8988T (cell line): ENCODE results near the gene FUCA1.
"Not testable (repeated sequence)": the region's sequence is repeated elsewhere in the genome, so short reads cannot be mapped to it uniquely, and the experiment has no call there.

ENCODE experiments used
- DNase-seq: peaks from one replicate; pipeline ENCODE4 v3.0.0; 2011

Gene FUCA1

DNA sequence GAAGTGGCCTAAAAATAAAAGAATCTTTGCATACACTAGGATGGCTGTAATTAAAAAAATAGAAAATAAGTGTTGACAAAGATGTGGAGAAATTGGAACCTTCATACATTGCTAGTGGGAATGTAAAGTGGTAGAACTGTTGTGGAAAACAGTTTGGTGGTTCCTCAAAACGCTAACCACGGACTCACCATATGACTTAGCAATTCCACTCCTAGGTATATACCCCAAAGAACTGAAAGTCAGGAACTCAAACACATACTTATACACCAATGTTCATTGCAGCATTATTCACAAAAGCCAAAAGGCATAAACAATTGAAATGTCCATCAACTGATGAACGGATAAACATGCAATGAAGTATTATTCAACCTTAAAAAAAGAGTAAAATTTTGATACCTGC, 32.1 kb downstream of the FUCA1 start:
- DNase-seq: no peak

- not testable (repeated sequence) for DNase-seq
Measured at GRCh38 chr1:23834156-23834555, 33.9 kb downstream of the FUCA1 start.

DNA sequence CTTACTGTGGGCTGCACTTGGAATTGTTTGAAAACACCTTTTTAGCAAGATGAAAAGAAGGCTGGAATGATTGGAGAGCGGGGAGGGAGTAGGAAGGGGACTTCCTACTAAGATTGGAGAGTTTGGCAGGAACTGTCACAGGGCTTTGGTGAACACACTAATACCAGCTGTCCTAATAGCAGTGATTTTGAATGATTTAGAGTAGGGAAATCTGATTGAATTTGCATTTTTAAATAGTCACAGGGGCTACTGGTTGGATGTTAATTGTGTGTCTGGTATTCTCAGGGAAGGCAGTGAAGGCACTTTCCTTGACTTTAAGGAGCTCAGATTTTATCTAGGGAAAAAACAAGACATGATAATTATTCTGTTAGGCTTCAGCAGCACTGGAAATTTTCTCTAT, 40.4 kb downstream of the FUCA1 start:
- DNase-seq: no peak

GRCh38 chr1:23826590-23826989, 41.5 kb downstream of the FUCA1 start:
- not testable (repeated sequence) for DNase-seq

DNA sequence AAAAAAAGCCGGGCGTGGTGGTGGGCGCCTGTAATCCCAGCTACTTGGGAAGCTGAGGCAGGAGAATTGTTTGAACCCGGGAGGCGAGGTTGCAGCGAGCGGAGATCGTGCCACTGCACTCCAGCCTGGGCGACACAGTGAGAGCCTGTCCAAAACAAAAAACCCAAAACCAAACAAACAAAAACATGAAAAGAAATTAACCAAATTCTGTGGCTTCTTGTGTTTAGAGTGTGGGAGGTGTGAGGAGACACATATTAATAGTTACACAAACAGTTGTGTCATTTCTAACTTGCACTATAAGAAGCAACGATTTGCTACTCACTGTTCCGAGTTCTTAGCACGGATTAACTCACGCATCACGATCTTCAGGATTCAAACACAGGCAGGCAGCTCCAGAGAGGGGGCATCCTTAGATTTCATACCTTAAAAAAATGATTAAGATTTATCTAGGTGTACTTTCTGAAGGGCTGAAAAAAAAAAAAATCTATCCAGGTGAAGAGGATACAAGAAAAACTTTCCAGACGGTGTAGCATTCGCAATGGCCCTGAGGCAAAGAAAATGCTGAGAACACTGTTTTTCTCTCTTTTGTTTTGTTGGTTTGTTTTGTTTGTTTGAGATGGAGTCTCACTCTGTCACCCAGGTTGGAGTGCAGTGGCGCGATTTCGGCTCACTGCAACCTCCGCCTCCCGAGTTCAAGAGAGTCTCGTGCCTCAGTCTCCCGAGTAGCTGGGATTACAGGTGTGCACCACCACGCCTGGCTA, 42.1 kb downstream of the FUCA1 start:
- DNase-seq: no peak

DNA sequence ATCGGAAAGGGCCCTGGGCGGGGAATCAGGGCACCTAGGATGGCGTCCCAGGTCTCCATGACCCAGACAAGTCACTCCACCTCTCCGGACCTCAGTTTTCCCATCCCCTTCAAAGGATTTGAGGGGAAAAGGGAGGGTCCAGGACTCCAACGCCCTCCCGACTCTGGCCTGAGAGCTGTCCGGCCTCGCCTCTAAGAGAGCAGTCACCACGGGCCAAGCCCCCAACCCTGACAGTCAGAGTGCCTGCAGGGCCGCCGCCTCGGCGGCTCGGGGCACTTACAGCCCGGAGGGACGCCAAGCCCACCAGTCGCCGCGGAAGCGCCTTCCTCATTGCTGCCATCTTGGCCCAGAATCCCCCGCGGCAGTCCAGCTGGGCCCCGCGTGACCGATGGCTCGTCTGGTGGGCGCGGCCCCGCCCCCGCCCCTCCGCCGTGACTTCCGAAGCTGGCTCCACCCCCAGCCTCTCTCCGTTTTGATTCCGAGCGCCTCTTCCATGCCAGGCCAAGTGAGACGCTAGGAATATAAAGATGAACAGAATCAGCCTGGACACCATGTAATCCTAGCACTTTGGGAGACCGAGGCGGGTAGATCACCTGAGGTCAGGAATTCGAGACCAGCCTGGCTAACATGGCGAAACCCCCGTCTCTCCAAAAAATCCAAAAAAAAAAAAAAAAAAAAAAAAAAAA, 42.9 kb downstream of the FUCA1 start, which contains the start of gene HMGCL:
HMGCL (minus strand) TSS at position 354 of the 686 bp plus-strand sequence; CDS start at position 340, 14 bp downstream.
- DNase-seq: peak; percentile 74

- no peak for DNase-seq
Measured at GRCh38 chr1:23824711-23825075, 43.4 kb downstream of the FUCA1 start.

DNA sequence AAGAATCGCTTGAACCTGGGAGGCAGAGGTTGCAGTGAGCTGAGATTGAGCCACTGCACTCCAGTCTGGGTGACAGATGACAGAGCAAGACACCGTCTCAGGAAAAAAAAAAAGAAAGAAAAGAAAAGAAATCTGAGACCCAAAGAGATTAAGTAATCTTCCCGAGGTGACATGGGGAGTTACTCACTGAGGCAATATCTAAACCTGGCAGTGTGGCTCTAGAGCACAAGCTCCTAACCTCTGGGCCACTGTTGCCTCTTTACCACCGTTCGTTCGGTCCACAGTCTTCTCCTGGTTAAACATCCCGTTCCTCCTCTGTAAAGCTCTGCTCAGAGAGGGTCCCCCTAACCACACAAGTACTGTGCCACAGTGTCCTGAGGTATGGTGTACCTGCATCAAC, 44.3 kb downstream of the FUCA1 start:
- DNase-seq: no peak

DNA sequence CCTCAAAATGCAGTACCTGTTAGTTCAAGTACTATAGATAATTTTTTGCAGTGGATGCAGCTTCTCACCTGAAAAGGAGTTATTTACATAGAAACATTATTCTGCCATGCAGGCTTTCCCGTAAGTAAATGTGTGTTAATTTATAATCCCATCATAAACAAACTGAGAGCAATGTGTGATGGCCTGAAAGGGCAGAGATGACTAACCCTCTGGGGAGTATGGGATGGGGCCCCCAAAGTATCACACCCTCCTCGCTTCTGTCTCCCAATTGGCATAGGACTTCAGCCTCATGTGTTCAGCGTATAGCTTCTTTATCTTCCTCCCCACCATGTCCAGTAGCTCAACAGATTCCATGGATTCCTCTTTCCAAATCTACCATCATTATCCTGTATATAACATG, 50.5 kb downstream of the FUCA1 start:
- no peak for DNase-seq

GRCh38 chr1:23816906-23817305, 51.2 kb downstream of the FUCA1 start:
- DNase-seq: no peak

DNA sequence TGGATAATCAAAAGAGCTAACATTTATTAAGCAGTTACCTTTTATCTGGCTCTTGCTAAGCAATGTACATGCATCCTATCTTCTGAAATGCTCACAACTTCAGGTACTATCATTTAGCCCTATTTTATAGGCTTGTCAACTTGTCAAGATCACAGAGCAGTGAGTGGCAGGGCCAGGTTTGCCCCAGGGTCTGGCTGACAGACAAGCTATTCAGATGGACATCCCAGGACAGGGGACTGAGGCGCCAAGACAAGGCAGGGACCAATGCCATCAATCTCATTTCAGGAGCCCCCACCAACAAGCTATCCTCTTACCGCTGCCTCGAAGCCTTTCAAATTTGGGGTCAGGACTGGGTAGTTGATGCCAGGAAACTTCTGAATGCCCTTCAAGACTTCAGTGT, 51.7 kb downstream of the FUCA1 start:
- DNase-seq: no peak

DNA sequence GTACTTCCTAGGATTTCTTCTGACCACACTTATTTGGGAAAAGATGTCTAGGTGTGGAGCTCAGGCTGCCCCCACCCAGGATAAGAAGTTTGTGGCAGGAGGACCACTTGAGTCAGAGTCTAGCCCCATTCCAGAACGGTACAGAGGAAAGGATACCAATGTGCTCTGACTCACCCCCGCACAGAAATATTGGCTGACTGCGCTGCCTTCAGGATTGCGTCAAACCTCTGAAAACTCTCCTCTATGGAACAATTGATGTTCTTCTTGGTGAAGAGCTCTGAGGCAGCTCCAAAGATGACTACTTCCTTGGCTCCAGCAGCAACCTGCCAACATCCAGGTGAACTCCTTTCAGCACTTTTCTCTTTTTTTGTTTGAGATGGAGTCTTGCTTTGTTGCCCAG, 54.1 kb downstream of the FUCA1 start:
- no peak for DNase-seq

DNA sequence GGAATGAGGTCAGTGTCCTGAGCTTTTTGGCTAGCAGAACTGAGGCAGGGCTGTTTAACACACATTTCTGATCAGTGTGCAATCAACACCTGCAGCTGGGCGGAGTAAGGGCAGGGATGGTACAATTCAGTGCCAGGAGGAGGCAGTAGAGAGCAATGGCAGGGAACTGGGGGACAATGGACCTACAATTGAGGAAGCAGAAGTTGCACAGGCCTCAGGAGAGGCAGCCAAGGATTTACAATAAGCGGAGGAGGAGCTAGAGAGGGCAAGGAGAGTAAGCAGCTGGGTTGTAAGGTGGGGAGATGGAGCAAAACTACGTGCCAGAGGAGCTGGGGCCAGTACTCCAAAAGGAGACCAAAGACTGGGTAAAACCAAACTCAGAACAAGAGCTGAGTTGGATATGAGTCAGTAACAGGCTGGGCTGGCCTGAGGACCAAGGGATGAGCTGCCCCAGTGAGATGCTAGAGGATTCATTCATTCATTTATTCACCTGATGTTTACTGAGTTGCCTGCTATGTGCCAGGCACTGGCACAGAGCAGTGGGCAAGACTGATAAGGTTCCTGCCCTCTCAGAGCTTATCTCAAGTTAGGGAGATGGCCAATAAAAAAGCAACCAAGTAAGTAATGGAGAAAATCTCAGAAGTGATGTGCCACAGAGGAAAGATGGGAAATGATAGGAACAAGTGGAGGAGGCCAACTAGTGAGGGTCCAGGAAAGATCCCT, 57.1 kb downstream of the FUCA1 start:
- DNase-seq: no peak

DNA sequence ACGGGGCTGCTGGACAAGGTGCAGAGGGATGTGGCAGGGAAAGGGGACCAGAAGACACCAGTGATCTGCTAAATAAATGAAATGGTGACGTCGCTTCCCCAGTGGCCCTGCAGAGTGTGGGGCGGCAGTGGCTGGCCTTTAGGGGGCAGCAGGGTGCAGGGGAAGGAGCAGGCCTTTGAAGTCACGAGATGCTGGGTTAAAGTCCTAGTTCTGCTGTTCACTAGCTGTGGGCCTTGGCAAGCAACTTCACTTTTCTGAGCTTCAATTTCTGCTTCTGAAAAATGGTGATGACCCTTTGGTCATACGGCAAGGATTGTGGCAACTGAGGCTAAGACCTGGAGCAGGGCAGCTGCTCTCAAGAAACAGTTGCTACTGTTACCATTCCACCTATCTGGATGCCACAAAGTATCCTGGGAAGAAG, 58.3 kb downstream of the FUCA1 start:
- DNase-seq: no peak

- DNase-seq: no peak
Measured at GRCh38 chr1:23807453-23807852, 60.6 kb downstream of the FUCA1 start.

DNA sequence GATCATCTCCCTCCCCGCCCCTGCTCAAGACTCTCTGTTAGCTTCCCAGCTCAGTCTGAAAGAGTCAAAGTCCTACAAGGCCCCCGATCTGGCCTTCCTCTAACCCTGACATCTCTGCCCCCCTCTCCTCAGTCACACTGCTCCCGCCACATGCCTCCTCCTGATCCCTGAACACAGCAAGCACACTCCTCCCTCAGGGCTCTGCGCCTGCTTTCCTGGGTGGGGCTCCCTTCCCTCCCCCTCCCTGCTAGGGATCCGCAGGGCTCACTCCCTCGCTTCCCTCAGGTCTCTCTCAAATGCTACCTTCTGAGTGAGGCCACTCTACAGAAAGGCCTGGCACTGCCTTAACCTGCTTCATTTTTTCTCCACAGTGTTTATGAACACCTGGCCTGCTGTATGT, 61.8 kb downstream of the FUCA1 start:
- no peak for DNase-seq

GRCh38 chr1:23805025-23805424, 63.1 kb downstream of the FUCA1 start:
- DNase-seq: no peak

DNA sequence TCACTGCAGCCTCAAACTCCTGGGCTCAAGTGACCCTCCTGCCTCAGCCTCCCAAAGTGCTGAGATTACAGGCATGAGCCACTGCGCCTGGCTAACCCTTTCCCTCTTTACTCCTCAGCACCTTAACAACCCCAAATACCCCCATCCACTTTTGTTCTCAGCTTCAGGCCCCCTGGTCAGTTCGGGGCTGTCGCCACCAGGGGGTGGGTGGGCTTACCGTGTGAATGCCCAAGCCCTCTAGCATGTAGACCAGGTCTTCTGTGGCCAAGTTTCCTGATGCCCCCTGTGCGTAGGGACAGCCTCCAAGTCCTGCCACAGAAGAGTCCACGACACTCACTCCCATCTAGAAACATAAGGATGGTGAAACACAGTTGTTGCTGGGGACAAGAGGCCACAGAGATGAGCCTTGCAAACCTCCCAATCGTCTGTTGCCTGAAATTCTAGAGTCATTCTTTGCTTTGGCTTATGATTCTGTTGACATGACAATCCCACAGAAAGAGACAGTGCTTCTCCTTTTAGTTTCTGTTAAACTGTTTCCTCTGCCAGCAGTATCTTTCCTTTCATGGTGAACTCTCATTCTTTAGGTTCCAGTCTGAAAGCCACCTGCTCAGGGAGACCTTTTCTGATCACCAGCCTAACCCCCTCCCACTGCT, 63.8 kb downstream of the FUCA1 start:
- no peak for DNase-seq

- DNase-seq: no peak
Measured at GRCh38 chr1:23803674-23804073, 64.4 kb downstream of the FUCA1 start.

- not testable (repeated sequence) for DNase-seq
Measured at GRCh38 chr1:23802809-23803342, 65.2 kb downstream of the FUCA1 start.

DNA sequence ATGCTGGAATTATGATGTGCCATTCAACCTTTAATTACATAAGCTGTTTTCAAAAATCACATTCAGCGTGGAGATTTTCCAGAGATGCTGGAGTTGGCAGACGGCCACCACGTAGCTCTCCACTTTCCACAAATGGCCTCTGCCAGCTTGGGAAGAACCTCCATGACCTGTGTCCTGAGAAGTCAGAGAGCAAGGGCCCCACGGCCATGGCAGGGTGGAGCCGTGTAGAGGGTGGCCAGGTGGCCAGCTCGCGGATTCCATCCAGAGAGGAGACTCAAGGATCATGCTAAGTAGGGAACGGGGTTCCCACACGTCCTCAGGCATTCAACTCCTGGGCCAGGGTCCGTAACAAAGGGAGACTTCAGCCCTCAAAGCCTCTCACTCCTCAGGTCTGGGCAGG, 66.2 kb downstream of the FUCA1 start:
- DNase-seq: no peak

DNA sequence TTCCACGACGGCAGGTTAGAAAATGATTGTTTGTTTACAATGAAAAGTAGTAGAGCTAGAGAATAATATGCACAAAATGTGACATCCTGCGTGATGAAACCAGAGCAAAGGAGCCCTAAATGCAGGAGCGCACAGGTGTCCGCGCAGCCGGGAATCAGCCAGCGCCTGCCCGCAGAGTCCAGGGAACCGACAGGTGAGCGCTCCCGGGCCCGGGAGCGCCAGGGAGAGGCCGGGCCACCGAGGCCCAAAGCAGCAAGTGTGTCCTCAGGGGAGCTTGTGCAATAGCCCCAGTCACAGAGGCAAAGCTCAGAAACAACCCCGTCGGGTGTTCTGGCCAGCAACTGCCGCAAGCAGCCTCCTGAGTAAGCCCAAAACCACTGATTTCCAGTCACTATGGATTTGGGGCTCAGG, 66.7 kb downstream of the FUCA1 start:
- no peak for DNase-seq
